K562 (cell line): ENCODE measurements around the gene CCSER2.

Experiments
- HDGF ChIP-seq: fragments of 450-650 bp; IDR thresholded peaks from 2 replicates; pipeline ENCODE4 v1.6.1; 2016
- PML ChIP-seq: IDR thresholded peaks from 2 replicates; pipeline ENCODE4 v1.6.1; 2012; ENCODE audit warnings: low read length, inconsistent platforms
- SMARCA5 ChIP-seq: fragments of 450-650 bp; IDR thresholded peaks from 2 replicates; pipeline ENCODE4 v1.6.1; 2016
- SMARCC2 ChIP-seq: fragments of 450-650 bp; IDR thresholded peaks from 2 replicates; pipeline ENCODE4 v1.6.1; 2017; ENCODE audit warnings: antibody characterized with exemption, moderate library complexity, mild to moderate bottlenecking, low read depth
- SRF ChIP-seq, 2 experiments: fragments of 250-450, 450-650 bp in 1 of 2; sonication (Bioruptor Pico) in 1 of 2; sonication (generic) in 1 of 2; formaldehyde crosslinking; IDR thresholded peaks; 2 replicates each; pipeline versions ENCODE4 v1.5.0 to v1.5.1; 2020 to 2022; ENCODE audit warnings: mild to moderate bottlenecking in 1 of 2, missing genetic modification reagents in 1 of 2
- ZKSCAN1 ChIP-seq: fragments of 150-350 bp; IDR thresholded peaks from 2 replicates; pipeline ENCODE4 v1.6.1; 2016; ENCODE audit warnings: low read depth, low read length
- TF ChIP-seq, protein P1 (sequence below): fragments of 250-450 bp; sonication (Bioruptor Pico); IDR thresholded peaks from 2 replicates; pipeline ENCODE4 v1.4.0; 2020; ENCODE audit warnings: mild to moderate bottlenecking, moderate library complexity, borderline replicate concordance
- TF ChIP-seq, protein P2 (sequence below), 3 experiments: IDR thresholded peaks in 2 of 3; conservative IDR thresholded peaks in 1 of 3; 2 replicates each; pipeline ENCODE4 v1.5.1; 2011 to 2012; ENCODE audit warnings: low read length in 3 of 3, mild to moderate bottlenecking in 3 of 3, control low read depth in 2 of 3, improper control_type of control experiment in 1 of 3, inconsistent platforms in 1 of 3, low read depth in 1 of 3, mixed read lengths in 1 of 3, moderate library complexity in 1 of 3; ENCODE audit not compliant: insufficient read depth in 2 of 3
- TF ChIP-seq, protein P3 (sequence below): fragments of 250-450 bp; sonication (Bioruptor Pico); IDR thresholded peaks from 2 replicates; pipeline ENCODE4 v1.4.0; 2020; ENCODE audit warnings: mild to moderate bottlenecking

DNA sequence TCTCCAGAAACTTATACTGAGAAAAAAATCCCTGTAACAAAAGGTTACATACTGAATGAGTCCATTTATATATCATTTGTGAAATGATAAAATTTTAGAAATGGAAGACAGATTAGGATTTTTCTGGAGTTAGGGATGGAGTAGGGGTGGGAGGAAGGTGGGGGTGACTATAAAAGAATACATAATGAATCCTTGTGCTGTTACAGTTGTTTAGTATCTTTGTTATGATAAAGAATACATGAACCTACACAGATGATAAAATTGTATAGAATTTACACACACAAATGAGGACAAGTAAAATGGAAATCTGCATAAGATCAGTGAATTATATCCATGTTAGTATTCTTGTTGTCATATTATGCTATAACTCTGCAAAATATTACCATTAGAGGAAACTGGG is 41.7 kb upstream of the CCSER2 start:
- TF ChIP-seq SMARCC2 (no peak), ZKSCAN1 (no peak), SRF (CRISPR knock-in tag; IDR thresholded peaks at IDR 0.05) (no peak), HDGF (no peak), SMARCA5 (no peak), PML (no peak)
- TF ChIP-seq, protein P1, sequence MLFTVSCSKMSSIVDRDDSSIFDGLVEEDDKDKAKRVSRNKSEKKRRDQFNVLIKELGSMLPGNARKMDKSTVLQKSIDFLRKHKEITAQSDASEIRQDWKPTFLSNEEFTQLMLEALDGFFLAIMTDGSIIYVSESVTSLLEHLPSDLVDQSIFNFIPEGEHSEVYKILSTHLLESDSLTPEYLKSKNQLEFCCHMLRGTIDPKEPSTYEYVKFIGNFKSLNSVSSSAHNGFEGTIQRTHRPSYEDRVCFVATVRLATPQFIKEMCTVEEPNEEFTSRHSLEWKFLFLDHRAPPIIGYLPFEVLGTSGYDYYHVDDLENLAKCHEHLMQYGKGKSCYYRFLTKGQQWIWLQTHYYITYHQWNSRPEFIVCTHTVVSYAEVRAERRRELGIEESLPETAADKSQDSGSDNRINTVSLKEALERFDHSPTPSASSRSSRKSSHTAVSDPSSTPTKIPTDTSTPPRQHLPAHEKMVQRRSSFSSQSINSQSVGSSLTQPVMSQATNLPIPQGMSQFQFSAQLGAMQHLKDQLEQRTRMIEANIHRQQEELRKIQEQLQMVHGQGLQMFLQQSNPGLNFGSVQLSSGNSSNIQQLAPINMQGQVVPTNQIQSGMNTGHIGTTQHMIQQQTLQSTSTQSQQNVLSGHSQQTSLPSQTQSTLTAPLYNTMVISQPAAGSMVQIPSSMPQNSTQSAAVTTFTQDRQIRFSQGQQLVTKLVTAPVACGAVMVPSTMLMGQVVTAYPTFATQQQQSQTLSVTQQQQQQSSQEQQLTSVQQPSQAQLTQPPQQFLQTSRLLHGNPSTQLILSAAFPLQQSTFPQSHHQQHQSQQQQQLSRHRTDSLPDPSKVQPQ (CRISPR knock-in tag) = no peak
- TF ChIP-seq, protein P2, sequence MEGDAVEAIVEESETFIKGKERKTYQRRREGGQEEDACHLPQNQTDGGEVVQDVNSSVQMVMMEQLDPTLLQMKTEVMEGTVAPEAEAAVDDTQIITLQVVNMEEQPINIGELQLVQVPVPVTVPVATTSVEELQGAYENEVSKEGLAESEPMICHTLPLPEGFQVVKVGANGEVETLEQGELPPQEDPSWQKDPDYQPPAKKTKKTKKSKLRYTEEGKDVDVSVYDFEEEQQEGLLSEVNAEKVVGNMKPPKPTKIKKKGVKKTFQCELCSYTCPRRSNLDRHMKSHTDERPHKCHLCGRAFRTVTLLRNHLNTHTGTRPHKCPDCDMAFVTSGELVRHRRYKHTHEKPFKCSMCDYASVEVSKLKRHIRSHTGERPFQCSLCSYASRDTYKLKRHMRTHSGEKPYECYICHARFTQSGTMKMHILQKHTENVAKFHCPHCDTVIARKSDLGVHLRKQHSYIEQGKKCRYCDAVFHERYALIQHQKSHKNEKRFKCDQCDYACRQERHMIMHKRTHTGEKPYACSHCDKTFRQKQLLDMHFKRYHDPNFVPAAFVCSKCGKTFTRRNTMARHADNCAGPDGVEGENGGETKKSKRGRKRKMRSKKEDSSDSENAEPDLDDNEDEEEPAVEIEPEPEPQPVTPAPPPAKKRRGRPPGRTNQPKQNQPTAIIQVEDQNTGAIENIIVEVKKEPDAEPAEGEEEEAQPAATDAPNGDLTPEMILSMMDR (IDR thresholded peaks at IDR 0.05 in 2 of 3, conservative IDR thresholded peaks at IDR 0.05 in 1 of 3; ENCODE audit: insufficient read depth in 2 of 3, low read depth in 1 of 3, low read length in 3 of 3) = no peak
- TF ChIP-seq, protein P3, sequence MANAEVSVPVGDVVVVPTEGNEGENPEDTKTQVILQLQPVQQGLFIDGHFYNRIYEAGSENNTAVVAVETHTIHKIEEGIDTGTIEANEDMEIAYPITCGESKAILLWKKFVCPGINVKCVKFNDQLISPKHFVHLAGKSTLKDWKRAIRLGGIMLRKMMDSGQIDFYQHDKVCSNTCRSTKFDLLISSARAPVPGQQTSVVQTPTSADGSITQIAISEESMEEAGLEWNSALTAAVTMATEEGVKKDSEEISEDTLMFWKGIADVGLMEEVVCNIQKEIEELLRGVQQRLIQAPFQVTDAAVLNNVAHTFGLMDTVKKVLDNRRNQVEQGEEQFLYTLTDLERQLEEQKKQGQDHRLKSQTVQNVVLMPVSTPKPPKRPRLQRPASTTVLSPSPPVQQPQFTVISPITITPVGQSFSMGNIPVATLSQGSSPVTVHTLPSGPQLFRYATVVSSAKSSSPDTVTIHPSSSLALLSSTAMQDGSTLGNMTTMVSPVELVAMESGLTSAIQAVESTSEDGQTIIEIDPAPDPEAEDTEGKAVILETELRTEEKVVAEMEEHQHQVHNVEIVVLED (CRISPR knock-in tag) = no peak
